ENCODE data around the gene TNPO3.

- TF ChIP-seq EZH2 (IDR thresholded peaks at IDR 0.05): no peak
- TF ChIP-seq POLR2AphosphoS5 (IDR thresholded peaks at IDR 0.05; ENCODE audit: borderline replicate concordance, low read depth, low read length): no peak
These were observed 135.7 kb downstream of the TNPO3 start for GRCh38 chr7:128919241-128919640.
